ENCODE measurements around the gene HEXIM2.

DNA sequence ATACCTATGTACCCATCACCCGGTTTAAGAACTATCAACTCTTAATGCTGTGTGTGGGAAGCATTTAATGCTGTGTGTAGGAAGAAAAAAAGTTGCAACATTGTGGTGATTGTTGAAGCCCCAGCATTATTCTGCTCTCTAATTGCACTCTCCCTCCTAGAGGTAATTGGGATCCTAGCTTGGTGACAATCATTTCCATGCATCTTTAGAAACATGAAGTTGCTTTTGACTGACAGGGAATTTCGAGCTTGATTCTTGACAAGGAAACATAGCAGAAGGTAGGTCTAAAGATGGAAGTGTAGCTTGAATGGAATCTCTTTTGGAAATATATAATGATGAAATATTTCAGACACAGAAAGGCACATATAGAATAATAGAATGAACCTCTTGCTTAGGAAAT is 27.3 kb downstream of the HEXIM2 start:
- TF ChIP-seq, protein P1, sequence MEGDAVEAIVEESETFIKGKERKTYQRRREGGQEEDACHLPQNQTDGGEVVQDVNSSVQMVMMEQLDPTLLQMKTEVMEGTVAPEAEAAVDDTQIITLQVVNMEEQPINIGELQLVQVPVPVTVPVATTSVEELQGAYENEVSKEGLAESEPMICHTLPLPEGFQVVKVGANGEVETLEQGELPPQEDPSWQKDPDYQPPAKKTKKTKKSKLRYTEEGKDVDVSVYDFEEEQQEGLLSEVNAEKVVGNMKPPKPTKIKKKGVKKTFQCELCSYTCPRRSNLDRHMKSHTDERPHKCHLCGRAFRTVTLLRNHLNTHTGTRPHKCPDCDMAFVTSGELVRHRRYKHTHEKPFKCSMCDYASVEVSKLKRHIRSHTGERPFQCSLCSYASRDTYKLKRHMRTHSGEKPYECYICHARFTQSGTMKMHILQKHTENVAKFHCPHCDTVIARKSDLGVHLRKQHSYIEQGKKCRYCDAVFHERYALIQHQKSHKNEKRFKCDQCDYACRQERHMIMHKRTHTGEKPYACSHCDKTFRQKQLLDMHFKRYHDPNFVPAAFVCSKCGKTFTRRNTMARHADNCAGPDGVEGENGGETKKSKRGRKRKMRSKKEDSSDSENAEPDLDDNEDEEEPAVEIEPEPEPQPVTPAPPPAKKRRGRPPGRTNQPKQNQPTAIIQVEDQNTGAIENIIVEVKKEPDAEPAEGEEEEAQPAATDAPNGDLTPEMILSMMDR (conservative IDR thresholded peaks at IDR 0.05; ENCODE audit: low read depth in 2 of 2): no peak
- no peak for TF ChIP-seq POLR2AphosphoS5 (IDR thresholded peaks at IDR 0.05; ENCODE audit: low read depth)

Data from GM23338 (cell line).